ENCODE measurements around the gene SLC39A12. TPM values are rescaled to one million over a fixed set of nuclear protein-coding genes. Genes with fewer than 3 reads are reported as not detected.

The SLC39A12 gene
- total RNA-seq, 2 experiments from 2014 or later = not detected

DNA sequence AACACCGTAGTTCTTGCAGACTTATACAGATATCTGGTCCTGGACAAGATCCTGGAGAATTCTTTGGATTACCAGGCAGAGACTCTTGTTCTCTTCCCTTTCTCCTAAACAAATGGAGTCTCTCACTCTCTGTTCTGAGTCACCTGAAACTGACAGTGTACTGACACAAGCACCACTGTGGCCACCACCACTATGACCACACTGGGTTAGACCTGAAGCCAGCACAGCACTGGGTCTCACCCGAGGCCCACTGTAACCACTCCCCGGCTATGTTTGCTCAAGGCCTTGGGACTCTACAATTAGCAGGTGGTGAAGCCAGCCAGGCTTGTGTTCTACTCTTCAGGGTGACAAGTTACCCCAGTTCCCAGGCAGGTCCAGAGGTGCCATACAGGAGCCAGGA lies 22.8 kb downstream of the SLC39A12 start:
- POLR2A ChIA-PET = no interaction called here
- H3K9me3 ChIP-seq (ENCODE audit: control insufficient read depth in 1 of 2, insufficient read depth in 1 of 2, low read length in 2 of 2) = peaks cover 6 to 8% of the 10 kb centered on the region in 2 experiments
- no peaks in the 10 kb centered on the region for H3K27me3 ChIP-seq (ENCODE audit: control insufficient read depth in 1 of 2, insufficient read depth in 2 of 2, low read length in 2 of 2)
- Mint-ChIP-seq H3K9me3 (peaks cover 19% of the 10 kb centered on the region), H3K36me3 (ENCODE audit: low read depth) (no peaks in the 10 kb centered on the region), H3K4me1 (ENCODE audit: low read depth) (no peaks in the 10 kb centered on the region), H3K27ac (no peak overlapping the region), H3K4me3 (no peak overlapping the region), H3K27me3 (peaks cover 8% of the 10 kb centered on the region)
- TF ChIP-seq, protein P1, sequence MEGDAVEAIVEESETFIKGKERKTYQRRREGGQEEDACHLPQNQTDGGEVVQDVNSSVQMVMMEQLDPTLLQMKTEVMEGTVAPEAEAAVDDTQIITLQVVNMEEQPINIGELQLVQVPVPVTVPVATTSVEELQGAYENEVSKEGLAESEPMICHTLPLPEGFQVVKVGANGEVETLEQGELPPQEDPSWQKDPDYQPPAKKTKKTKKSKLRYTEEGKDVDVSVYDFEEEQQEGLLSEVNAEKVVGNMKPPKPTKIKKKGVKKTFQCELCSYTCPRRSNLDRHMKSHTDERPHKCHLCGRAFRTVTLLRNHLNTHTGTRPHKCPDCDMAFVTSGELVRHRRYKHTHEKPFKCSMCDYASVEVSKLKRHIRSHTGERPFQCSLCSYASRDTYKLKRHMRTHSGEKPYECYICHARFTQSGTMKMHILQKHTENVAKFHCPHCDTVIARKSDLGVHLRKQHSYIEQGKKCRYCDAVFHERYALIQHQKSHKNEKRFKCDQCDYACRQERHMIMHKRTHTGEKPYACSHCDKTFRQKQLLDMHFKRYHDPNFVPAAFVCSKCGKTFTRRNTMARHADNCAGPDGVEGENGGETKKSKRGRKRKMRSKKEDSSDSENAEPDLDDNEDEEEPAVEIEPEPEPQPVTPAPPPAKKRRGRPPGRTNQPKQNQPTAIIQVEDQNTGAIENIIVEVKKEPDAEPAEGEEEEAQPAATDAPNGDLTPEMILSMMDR (IDR thresholded peaks at IDR 0.05) = no peak
- CTCF ChIA-PET = no interaction called here
- H3K4me1 ChIP-seq (ENCODE audit: insufficient read depth, low read length) = no peaks in the 10 kb centered on the region
- no peak for DNase-seq
- H3K4me3 ChIP-seq (ENCODE audit: low read length) = no peak overlapping the region
- H3K36me3 ChIP-seq (ENCODE audit: insufficient read depth, low read length) = no peaks in the 10 kb centered on the region
- intact Hi-C loops (cut with DNase I, micrococcal nuclease) = no loop called here
- no peak overlapping the region for H3K27ac ChIP-seq (ENCODE audit: low read depth in 1 of 2, low read length in 2 of 2)
- ATAC-seq (ENCODE audit: poor library complexity) = no peak

DNA sequence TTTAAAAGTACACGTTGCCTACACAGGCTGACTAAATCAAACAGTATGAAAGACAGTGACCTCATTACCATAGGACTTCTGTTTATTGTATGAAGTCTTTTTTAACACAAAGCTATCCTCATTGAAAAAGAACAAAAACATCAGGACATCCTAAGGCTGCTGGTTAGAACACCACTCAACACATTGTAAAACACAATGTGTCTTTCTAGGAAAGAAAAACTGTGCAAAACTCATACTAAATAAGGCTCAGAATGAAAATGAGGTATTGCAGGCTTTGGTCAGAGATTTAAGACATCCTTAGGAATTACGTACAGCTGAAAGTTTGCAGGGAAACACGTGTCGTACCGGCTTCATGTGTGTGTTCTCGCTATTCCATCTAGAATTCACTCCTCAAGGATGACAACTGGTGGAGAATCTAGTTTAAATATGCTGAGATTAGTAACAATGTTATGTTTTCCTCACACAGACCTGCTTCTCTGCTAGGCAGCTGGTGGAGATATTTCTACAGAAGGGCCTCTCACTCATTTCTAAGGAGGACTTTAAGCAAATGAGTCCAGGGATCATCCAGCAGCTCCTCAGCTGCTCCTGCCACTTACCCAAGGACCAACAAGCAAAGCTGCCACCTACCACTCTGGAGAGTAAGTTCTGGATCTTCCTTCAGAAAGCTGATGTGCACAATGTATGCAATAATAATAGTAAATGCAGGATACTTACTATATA lies 29.3 kb downstream of the SLC39A12 start:
- intact Hi-C loops (cut with DNase I, micrococcal nuclease) = no loop called here
- no peak overlapping the region for H3K27ac ChIP-seq (ENCODE audit: low read depth in 1 of 2, low read length in 2 of 2)
- Mint-ChIP-seq H3K4me1 (ENCODE audit: low read depth) (no peaks in the 10 kb centered on the region), H3K27ac (no peak overlapping the region), H3K27me3 (peaks cover 6% of the 10 kb centered on the region), H3K9me3 (peaks cover 3% of the 10 kb centered on the region), H3K4me3 (no peak overlapping the region), H3K36me3 (ENCODE audit: low read depth) (no peaks in the 10 kb centered on the region)
- no peak overlapping the region for H3K4me3 ChIP-seq (ENCODE audit: low read length)
- no peaks in the 10 kb centered on the region for H3K9me3 ChIP-seq (ENCODE audit: control insufficient read depth in 1 of 2, insufficient read depth in 1 of 2, low read length in 2 of 2)
- TF ChIP-seq, protein P1 (IDR thresholded peaks at IDR 0.05) = no peak
- no peaks in the 10 kb centered on the region for H3K4me1 ChIP-seq (ENCODE audit: insufficient read depth, low read length)
- CTCF ChIA-PET = no interaction called here
- peaks cover 0 to 4% of the 10 kb centered on the region in 2 experiments for H3K27me3 ChIP-seq (ENCODE audit: control insufficient read depth in 1 of 2, insufficient read depth in 2 of 2, low read length in 2 of 2)
- ATAC-seq (ENCODE audit: poor library complexity) (no peak), DNase-seq (no peak)
- H3K36me3 ChIP-seq (ENCODE audit: insufficient read depth, low read length) = no peaks in the 10 kb centered on the region
- POLR2A ChIA-PET = no interaction called here

DNA sequence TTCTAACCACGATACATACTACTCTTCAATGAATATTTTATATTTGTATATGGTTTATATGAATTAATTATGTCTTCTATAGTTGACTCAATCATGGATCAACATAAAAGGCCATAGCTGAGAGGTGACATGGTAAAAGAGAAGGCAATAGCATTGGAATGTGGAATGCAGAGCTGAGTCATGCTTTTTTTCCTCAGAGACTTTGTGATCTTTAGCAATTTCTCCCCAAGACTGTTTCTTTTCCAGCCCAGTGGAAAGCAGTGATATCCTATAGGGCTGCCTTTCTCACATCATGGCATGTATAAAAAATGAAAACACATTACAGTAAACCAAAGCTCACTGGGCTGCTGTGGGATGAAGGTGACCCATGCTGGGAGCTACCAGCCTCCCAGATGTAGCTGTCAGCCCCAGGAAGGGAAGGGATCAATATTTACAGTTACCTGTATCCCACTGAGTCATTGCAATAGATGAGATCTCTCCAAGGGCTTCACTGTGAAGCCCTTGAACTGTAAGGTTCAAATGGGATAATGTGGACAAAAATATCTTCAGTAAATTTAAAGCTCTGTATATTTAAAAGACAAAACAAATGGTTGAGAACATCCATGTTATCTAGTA lies 30.2 kb downstream of the SLC39A12 start:
- Histone ChIP-seq H3K9me3 (ENCODE audit: control insufficient read depth in 1 of 2, insufficient read depth in 1 of 2, low read length in 2 of 2) (no peaks in the 10 kb centered on the region), H3K4me3 (ENCODE audit: low read length) (no peak overlapping the region), H3K36me3 (ENCODE audit: insufficient read depth, low read length) (no peaks in the 10 kb centered on the region), H3K27me3 (ENCODE audit: control insufficient read depth in 1 of 2, insufficient read depth in 2 of 2, low read length in 2 of 2) (peaks cover 0 to 4% of the 10 kb centered on the region in 2 experiments), H3K4me1 (ENCODE audit: insufficient read depth, low read length) (no peaks in the 10 kb centered on the region), H3K27ac (ENCODE audit: low read depth in 1 of 2, low read length in 2 of 2) (no peak overlapping the region)
- DNase-seq = no peak
- POLR2A ChIA-PET = no interaction called here
- TF ChIP-seq, protein P1 (IDR thresholded peaks at IDR 0.05) = no peak
- intact Hi-C loops (cut with DNase I, micrococcal nuclease) = no loop called here
- CTCF ChIA-PET = interaction anchor here (1.5 kb wide), 1 partner anchor 24 kb away, joined by 3 read pairs; no protein-coding TSS in a partner anchor
- Mint-ChIP-seq H3K27ac (no peak overlapping the region), H3K27me3 (peaks cover 3% of the 10 kb centered on the region), H3K9me3 (no peaks in the 10 kb centered on the region), H3K36me3 (ENCODE audit: low read depth) (no peaks in the 10 kb centered on the region), H3K4me3 (no peak overlapping the region), H3K4me1 (ENCODE audit: low read depth) (no peaks in the 10 kb centered on the region)
- ATAC-seq (ENCODE audit: poor library complexity) = no peak

All from CD4-positive, alpha-beta T cell (primary cell).